GM18861 (cell line): ENCODE results near the gene ZMYND10.

Source experiments
- ATAC-seq: cut with Tn5 transposase; IDR thresholded peaks from one replicate; pipeline ENCODE4 v1.9.1; 2021; ENCODE audit not compliant: unreplicated experiment

ZMYND10 gene

GRCh38 chr3:50350213-50350526 lies 4.6 kb upstream of the ZMYND10 start:
- no peak for ATAC-seq

GRCh38 chr3:50347187-50347813 lies 1.8 kb upstream of the ZMYND10 start:
- no peak for ATAC-seq

GRCh38 chr3:50345008-50345407 lies 524 bp downstream of the ZMYND10 start:
- no peak for ATAC-seq

- no peak for ATAC-seq
These were observed 2.5 kb downstream of the ZMYND10 start for GRCh38 chr3:50342813-50343633.

GRCh38 chr3:50341996-50342650 lies 3.4 kb downstream of the ZMYND10 start:
- no peak for ATAC-seq

GRCh38 chr3:50341537-50341936 lies 4.0 kb downstream of the ZMYND10 start:
- ATAC-seq, result no peak

GRCh38 chr3:50340448-50341329 lies 4.8 kb downstream of the ZMYND10 start, which contains the start of gene RASSF1:
Gene RASSF1 (minus strand): TSS chr3:50340836. CDS start chr3:50340805, 31 bp downstream.
- ATAC-seq, result no peak

- no peak for ATAC-seq
These were observed 5.4 kb downstream of the ZMYND10 start for GRCh38 chr3:50340147-50340447.

GRCh38 chr3:50339485-50340146 lies 5.9 kb downstream of the ZMYND10 start:
- ATAC-seq, result no peak

- ATAC-seq, result no peak
These were observed 6.6 kb downstream of the ZMYND10 start for GRCh38 chr3:50338965-50339364.

GRCh38 chr3:50337175-50337861 lies 8.2 kb downstream of the ZMYND10 start:
- ATAC-seq, result peak; percentile 76

- peak; percentile 17 for ATAC-seq
These were observed 8.9 kb downstream of the ZMYND10 start for GRCh38 chr3:50336452-50337174.

GRCh38 chr3:50334339-50335075 lies 11.0 kb downstream of the ZMYND10 start:
- ATAC-seq, result no peak

GRCh38 chr3:50333744-50334328 lies 11.7 kb downstream of the ZMYND10 start:
- ATAC-seq, result no peak

GRCh38 chr3:50331364-50331907 lies 14.1 kb downstream of the ZMYND10 start:
- ATAC-seq, result no peak

GRCh38 chr3:50330330-50330729 lies 15.2 kb downstream of the ZMYND10 start:
- ATAC-seq, result no peak

- ATAC-seq, result peak; percentile 80
These were observed 17.4 kb downstream of the ZMYND10 start, which contains the start of gene TUSC2 for GRCh38 chr3:50327943-50328691. Gene TUSC2 (minus strand): TSS chr3:50328223. CDS start chr3:50328099, 124 bp downstream.
